HG03378 (cell line): ENCODE results near the gene FHOD1.

Experiments used
- ATAC-seq: cut with Tn5 transposase; IDR thresholded peaks from one replicate; pipeline ENCODE4 v1.9.1; 2021; ENCODE audit warnings: mild to moderate bottlenecking, moderate library complexity; ENCODE audit not compliant: unreplicated experiment

The FHOD1 gene

GRCh38 chr16:67193536-67193935 lies 53.7 kb downstream of the FHOD1 start:
- ATAC-seq, result no peak

- ATAC-seq, result no peak
Observed at GRCh38 chr16:67192781-67193361, 54.4 kb downstream of the FHOD1 start.

- no peak for ATAC-seq
Observed at GRCh38 chr16:67191995-67192681, 55.1 kb downstream of the FHOD1 start, which contains the start of gene E2F4. Gene E2F4 (plus strand): TSS chr16:67192155. CDS start chr16:67192228, 73 bp downstream.

- no peak for ATAC-seq
Observed at GRCh38 chr16:67191411-67191994, 55.8 kb downstream of the FHOD1 start.

GRCh38 chr16:67190448-67191399 lies 56.6 kb downstream of the FHOD1 start:
- no peak for ATAC-seq

GRCh38 chr16:67190041-67190440 lies 57.2 kb downstream of the FHOD1 start, which contains the start of gene EXOC3L1:
Gene EXOC3L1 (minus strand): TSS chr16:67190136. CDS start chr16:67189676, 460 bp downstream.
- no peak for ATAC-seq

GRCh38 chr16:67188798-67189197 lies 58.5 kb downstream of the FHOD1 start:
- ATAC-seq, result no peak

- no peak for ATAC-seq
Observed at GRCh38 chr16:67188323-67188722, 59.0 kb downstream of the FHOD1 start.

GRCh38 chr16:67187175-67187890 lies 59.9 kb downstream of the FHOD1 start:
- no peak for ATAC-seq

GRCh38 chr16:67186550-67186950 lies 60.7 kb downstream of the FHOD1 start:
- no peak for ATAC-seq

GRCh38 chr16:67185651-67186134 lies 61.6 kb downstream of the FHOD1 start:
- no peak for ATAC-seq

- no peak for ATAC-seq
Observed at GRCh38 chr16:67184995-67185650, 62.2 kb downstream of the FHOD1 start.

- ATAC-seq, result no peak
Observed at GRCh38 chr16:67184453-67184994, 62.8 kb downstream of the FHOD1 start.

GRCh38 chr16:67183627-67184452 lies 63.4 kb downstream of the FHOD1 start, which contains the start of gene MATCAP1:
Gene MATCAP1 (minus strand): TSS chr16:67183963. CDS start chr16:67180610, 3,353 bp downstream.
- peak; percentile 87 for ATAC-seq

- no peak for ATAC-seq
Observed at GRCh38 chr16:67183284-67183626, 64.0 kb downstream of the FHOD1 start.

GRCh38 chr16:67182288-67182687 lies 65.0 kb downstream of the FHOD1 start:
- ATAC-seq, result no peak

GRCh38 chr16:67181346-67181745 lies 65.9 kb downstream of the FHOD1 start:
- no peak for ATAC-seq

- no peak for ATAC-seq
Observed at GRCh38 chr16:67180166-67180565, 67.1 kb downstream of the FHOD1 start.
